ENCODE measurements around the gene LCLAT1.

The LCLAT1 gene

GRCh38 chr2:30625276-30625675 is 178.2 kb downstream of the LCLAT1 start:
- peaks cover 40% of the 10 kb centered on the region for H3K4me1 ChIP-seq (ENCODE audit: low read length)
- no peaks in the 10 kb centered on the region for H4K20me1 ChIP-seq (ENCODE audit: insufficient read depth, low read length)
- no peaks in the 10 kb centered on the region for H3K36me3 ChIP-seq (replicated peaks; ENCODE audit: low read depth, low read length)
- H3K27ac ChIP-seq (ENCODE audit: low read length), result no peak overlapping the region; the same call in 1 of the 2 replicates
- no peak for TF ChIP-seq CTCF (IDR thresholded peaks at IDR 0.05; ENCODE audit: low read depth, low read length)
- TF ChIP-seq EZH2phosphoT487 (IDR thresholded peaks at IDR 0.05; ENCODE audit: low read depth), result no peak
- no peaks in the 10 kb centered on the region for H3K79me2 ChIP-seq (ENCODE audit: low read length)
- H2AFZ ChIP-seq (ENCODE audit: low read depth, low read length), result no peak overlapping the region
- no peaks in the 10 kb centered on the region for H3K27me3 ChIP-seq (ENCODE audit: low read depth, low read length)
- no peak overlapping the region for H3K9ac ChIP-seq (ENCODE audit: low read length)
- H3K4me3 ChIP-seq (ENCODE audit: low read length), result no peak overlapping the region
- H3K9me3 ChIP-seq (ENCODE audit: insufficient read depth, low read length), result no peaks in the 10 kb centered on the region
- no peak overlapping the region for H3K4me2 ChIP-seq (ENCODE audit: low read length)

DNA sequence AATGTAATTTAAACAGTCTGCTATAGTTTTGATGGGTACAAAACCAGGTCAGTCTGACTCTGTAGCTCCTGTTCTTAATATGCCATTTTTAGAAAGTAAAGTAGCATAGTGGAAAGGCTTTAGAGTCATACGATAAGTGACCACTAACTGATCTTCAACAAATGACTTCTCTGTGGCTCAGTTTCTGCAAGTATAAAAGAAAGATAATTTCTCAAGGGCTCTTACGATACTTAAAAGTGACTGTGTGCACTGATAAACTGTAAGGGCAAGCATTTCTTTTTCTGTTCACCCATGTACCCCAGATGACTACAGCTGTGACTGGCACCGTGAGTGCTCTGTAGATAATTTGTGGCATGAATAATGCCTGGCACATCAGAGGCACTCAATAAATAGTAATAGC is 178.7 kb downstream of the LCLAT1 start:
- Histone ChIP-seq H3K4me2 (ENCODE audit: low read length) (peak overlapping the region; percentile 61), H3K9me3 (ENCODE audit: insufficient read depth, low read length) (no peaks in the 10 kb centered on the region), H3K79me2 (ENCODE audit: low read length) (no peaks in the 10 kb centered on the region), H3K27ac (ENCODE audit: low read length) (peak overlapping the region; percentile 66), H2AFZ (ENCODE audit: low read depth, low read length) (no peak overlapping the region), H3K9ac (ENCODE audit: low read length) (peak overlapping the region; percentile 16; the same call in 1 of the 2 replicates), H3K4me3 (ENCODE audit: low read length) (no peak overlapping the region), H4K20me1 (ENCODE audit: insufficient read depth, low read length) (no peaks in the 10 kb centered on the region), H3K4me1 (ENCODE audit: low read length) (peaks cover 42% of the 10 kb centered on the region), H3K27me3 (ENCODE audit: low read depth, low read length) (no peaks in the 10 kb centered on the region), H3K36me3 (replicated peaks; ENCODE audit: low read depth, low read length) (no peaks in the 10 kb centered on the region)
- TF ChIP-seq CTCF (IDR thresholded peaks at IDR 0.05; ENCODE audit: low read depth, low read length), result no peak
- no peak for TF ChIP-seq EZH2phosphoT487 (IDR thresholded peaks at IDR 0.05; ENCODE audit: low read depth)

- peak overlapping the region; percentile 16 for H3K9ac ChIP-seq (ENCODE audit: low read length)
- TF ChIP-seq EZH2phosphoT487 (IDR thresholded peaks at IDR 0.05; ENCODE audit: low read depth) (no peak), CTCF (IDR thresholded peaks at IDR 0.05; ENCODE audit: low read depth, low read length) (no peak)
Measured at GRCh38 chr2:30626397-30626796, 179.4 kb downstream of the LCLAT1 start.

DNA sequence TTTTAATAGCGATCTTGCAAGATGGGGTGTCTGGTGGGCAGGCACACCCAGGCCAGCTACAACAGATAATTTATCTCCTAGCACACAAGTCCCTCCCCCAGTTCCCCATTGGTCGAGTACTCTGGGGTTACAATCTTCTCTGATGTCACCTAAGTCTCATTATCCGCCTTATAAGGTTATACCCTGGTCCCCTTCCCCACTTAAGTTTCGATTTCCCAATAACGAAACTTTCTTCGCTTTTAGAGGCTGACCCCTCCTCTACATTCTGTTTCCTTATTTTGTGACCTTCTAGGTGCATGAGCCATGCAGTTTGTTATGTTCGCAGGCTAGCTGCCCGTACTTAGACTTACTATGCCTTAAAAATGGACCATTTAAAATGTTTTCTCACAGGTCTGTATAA is 180.1 kb downstream of the LCLAT1 start:
- H2AFZ ChIP-seq (ENCODE audit: low read depth, low read length), result no peak overlapping the region

More at GRCh38 chr2:30626397-30626796, 179.4 kb downstream of the LCLAT1 start:
- H2AFZ ChIP-seq (ENCODE audit: low read depth, low read length), result no peak overlapping the region
- no peak overlapping the region for H3K4me3 ChIP-seq (ENCODE audit: low read length)
- H3K4me2 ChIP-seq (ENCODE audit: low read length), result peak overlapping the region; percentile 61
- H3K4me1 ChIP-seq (ENCODE audit: low read length), result peaks cover 48% of the 10 kb centered on the region
- no peaks in the 10 kb centered on the region for H4K20me1 ChIP-seq (ENCODE audit: insufficient read depth, low read length)
- no peaks in the 10 kb centered on the region for H3K27me3 ChIP-seq (ENCODE audit: low read depth, low read length)
- H3K9me3 ChIP-seq (ENCODE audit: insufficient read depth, low read length), result no peaks in the 10 kb centered on the region
- no peaks in the 10 kb centered on the region for H3K79me2 ChIP-seq (ENCODE audit: low read length)
- H3K27ac ChIP-seq (ENCODE audit: low read length), result peak overlapping the region; percentile 66
- H3K36me3 ChIP-seq (replicated peaks; ENCODE audit: low read depth, low read length), result no peaks in the 10 kb centered on the region

More for the DNA sequence above, 180.1 kb downstream of the LCLAT1 start:
- TF ChIP-seq CTCF (IDR thresholded peaks at IDR 0.05; ENCODE audit: low read depth, low read length), result no peak
- no peak for TF ChIP-seq EZH2phosphoT487 (IDR thresholded peaks at IDR 0.05; ENCODE audit: low read depth)
- Histone ChIP-seq H3K9ac (ENCODE audit: low read length) (peak overlapping the region; percentile 47), H3K9me3 (ENCODE audit: insufficient read depth, low read length) (no peaks in the 10 kb centered on the region), H3K27me3 (ENCODE audit: low read depth, low read length) (no peaks in the 10 kb centered on the region), H3K79me2 (ENCODE audit: low read length) (no peaks in the 10 kb centered on the region), H4K20me1 (ENCODE audit: insufficient read depth, low read length) (no peaks in the 10 kb centered on the region), H3K36me3 (replicated peaks; ENCODE audit: low read depth, low read length) (no peaks in the 10 kb centered on the region), H3K4me2 (ENCODE audit: low read length) (peak overlapping the region; percentile 61), H3K27ac (ENCODE audit: low read length) (peak overlapping the region; percentile 69), H3K4me1 (ENCODE audit: low read length) (peaks cover 48% of the 10 kb centered on the region), H3K4me3 (ENCODE audit: low read length) (peak overlapping the region; percentile 45)

Measured in OCI-LY3 (cell line).